ENCODE measurements around the gene TMEM117.
A peak's percentile ranks its signal among the peaks of the same experiment; 100 is the strongest.
"Not testable (repeated sequence)": the region's sequence is repeated elsewhere in the genome, so short reads cannot be mapped to it uniquely, and the experiment has no call there.

Gene TMEM117

GRCh38 chr12:43968736-43969135 lies 132.9 kb downstream of the TMEM117 start:
- no peak for DNase-seq

GRCh38 chr12:43969882-43970281 lies 134.0 kb downstream of the TMEM117 start:
- no peak for DNase-seq

GRCh38 chr12:43973385-43973784 lies 137.5 kb downstream of the TMEM117 start:
- no peak for DNase-seq

- no peak for DNase-seq
Observed at GRCh38 chr12:43973993-43974392, 138.1 kb downstream of the TMEM117 start.

GRCh38 chr12:43976027-43976426 lies 140.1 kb downstream of the TMEM117 start:
- DNase-seq: no peak

GRCh38 chr12:43978556-43978955 lies 142.7 kb downstream of the TMEM117 start:
- DNase-seq: no peak

- no peak for DNase-seq
Observed at GRCh38 chr12:43979450-43979849, 143.6 kb downstream of the TMEM117 start.

GRCh38 chr12:43980627-43981191 lies 144.8 kb downstream of the TMEM117 start:
- no peak for DNase-seq

GRCh38 chr12:43981726-43982125 lies 145.8 kb downstream of the TMEM117 start:
- DNase-seq: no peak

GRCh38 chr12:43982544-43982943 lies 146.7 kb downstream of the TMEM117 start:
- DNase-seq: no peak

GRCh38 chr12:43988838-43989560 lies 153.1 kb downstream of the TMEM117 start:
- no peak for DNase-seq

GRCh38 chr12:43992856-43993255 lies 157.0 kb downstream of the TMEM117 start:
- no peak for DNase-seq

- DNase-seq: peak; percentile 3
Observed at GRCh38 chr12:44000309-44000952, 164.6 kb downstream of the TMEM117 start.

GRCh38 chr12:44002607-44003006 lies 166.7 kb downstream of the TMEM117 start:
- DNase-seq: no peak

- DNase-seq: no peak
Observed at GRCh38 chr12:44003721-44004120, 167.8 kb downstream of the TMEM117 start.

GRCh38 chr12:44015333-44015941 lies 179.6 kb downstream of the TMEM117 start:
- DNase-seq: peak; percentile 26

GRCh38 chr12:44017216-44017615 lies 181.3 kb downstream of the TMEM117 start:
- DNase-seq: no peak

- DNase-seq: no peak
Observed at GRCh38 chr12:44019118-44019517, 183.2 kb downstream of the TMEM117 start.

- DNase-seq: no peak
Observed at GRCh38 chr12:44020555-44020954, 184.7 kb downstream of the TMEM117 start.

GRCh38 chr12:44021471-44021971 lies 185.6 kb downstream of the TMEM117 start:
- DNase-seq: no peak

- no peak for DNase-seq
Observed at GRCh38 chr12:44025499-44025898, 189.6 kb downstream of the TMEM117 start.

- no peak for DNase-seq
Observed at GRCh38 chr12:44026046-44026445, 190.2 kb downstream of the TMEM117 start.

GRCh38 chr12:44026926-44027325 lies 191.0 kb downstream of the TMEM117 start:
- DNase-seq: not testable (repeated sequence)

GRCh38 chr12:44029194-44029593 lies 193.3 kb downstream of the TMEM117 start:
- DNase-seq: no peak
